NCI-H187 (cell line): ENCODE data around the gene ALPP.
"Not testable (repeated sequence)": the region's sequence is repeated elsewhere in the genome, so short reads cannot be mapped to it uniquely, and the experiment has no call there.

Experiments used
- DNase-seq, 2 experiments: peaks; one replicate each; lab custom pipeline; 2025; lab: John Stamatoyannopoulos, UW

ALPP gene

GRCh38 chr2:232381204-232382031, 2.9 kb downstream of the ALPP start:
- not testable (repeated sequence) for DNase-seq

GRCh38 chr2:232382331-232383225, 4.0 kb downstream of the ALPP start:
- no peak for DNase-seq

- DNase-seq = no peak
These were observed 5.9 kb downstream of the ALPP start for GRCh38 chr2:232384466-232384865.

GRCh38 chr2:232385058-232385457, 6.5 kb downstream of the ALPP start:
- not testable (repeated sequence) for DNase-seq

- no peak for DNase-seq
These were observed 7.3 kb downstream of the ALPP start for GRCh38 chr2:232385660-232386489.

- no peak for DNase-seq
These were observed 7.9 kb downstream of the ALPP start for GRCh38 chr2:232386490-232386739.

- no peak for DNase-seq
These were observed 8.3 kb downstream of the ALPP start for GRCh38 chr2:232386740-232387450.

- DNase-seq = no peak
These were observed 9.1 kb downstream of the ALPP start for GRCh38 chr2:232387451-232388171.

- DNase-seq = no peak
These were observed 9.9 kb downstream of the ALPP start for GRCh38 chr2:232388324-232388891.

- DNase-seq = no peak
These were observed 10.8 kb downstream of the ALPP start for GRCh38 chr2:232389327-232389726.

GRCh38 chr2:232390661-232391060, 12.1 kb downstream of the ALPP start:
- no peak for DNase-seq

- no peak for DNase-seq
These were observed 15.0 kb downstream of the ALPP start for GRCh38 chr2:232393556-232393955.

GRCh38 chr2:232394431-232394830, 15.9 kb downstream of the ALPP start:
- not testable (repeated sequence) for DNase-seq

GRCh38 chr2:232395586-232395985, 17.0 kb downstream of the ALPP start:
- DNase-seq = no peak

GRCh38 chr2:232396683-232397082, 18.1 kb downstream of the ALPP start:
- no peak for DNase-seq

- no peak for DNase-seq
These were observed 19.9 kb downstream of the ALPP start for GRCh38 chr2:232398293-232399034.

- no peak for DNase-seq
These were observed 21.9 kb downstream of the ALPP start for GRCh38 chr2:232400256-232401015.

GRCh38 chr2:232402518-232402917, 24.0 kb downstream of the ALPP start:
- DNase-seq = no peak

GRCh38 chr2:232405943-232406510, 27.5 kb downstream of the ALPP start:
- no peak for DNase-seq
